Activated T-helper 1 cell treated with anti-CD3 and anti-CD28 coated beads, Interleukin-12 subunit alpha, Interleukin-12 subunit beta, Interleukin-2, Interleukin-4 antibody, amounts not matched to agents 30 ng/mL and 10 ng/mL and 1 ng/mL, durations not matched to agents 14 hours and 24 hours and 36 hours (primary cell): Measurements from ENCODE around the gene LINGO4. TPM values are rescaled to one million over a fixed set of nuclear protein-coding genes. Genes with fewer than 3 reads are reported as not detected.

Source experiments
- DNase-seq: peaks from one replicate; pipeline ENCODE4 v3.0.0; 2021; ENCODE audit warnings: low spot score
- H3K27ac Mint-ChIP-seq: one replicate; pipeline ENCODE4 v1.8.0; 2021; ENCODE audit warnings: mild to moderate bottlenecking, mixed read lengths
- H3K27me3 Mint-ChIP-seq: one replicate; pipeline ENCODE4 v1.8.0; 2022; ENCODE audit warnings: mild to moderate bottlenecking, moderate library complexity, mixed read lengths; ENCODE audit not compliant: insufficient read depth
- H3K36me3 Mint-ChIP-seq: one replicate; pipeline ENCODE4 v1.8.0; 2021; ENCODE audit warnings: low read depth, mixed read lengths
- H3K4me1 Mint-ChIP-seq: one replicate; pipeline ENCODE4 v1.8.0; 2021; ENCODE audit warnings: low read depth, mixed read lengths
- H3K4me3 Mint-ChIP-seq: one replicate; pipeline ENCODE4 v1.8.0; 2021; ENCODE audit warnings: mild to moderate bottlenecking, moderate library complexity, mixed read lengths
- H3K9me3 Mint-ChIP-seq: one replicate; pipeline ENCODE4 v1.8.0; 2021; ENCODE audit warnings: mixed read lengths
- intact Hi-C: fragments of 100-400 bp; cut with micrococcal nuclease; formaldehyde crosslinking; loops from one replicate; pipeline ENCODE4 v1.15.1; 2024
- total RNA-seq: library from RNA; stranded (reverse); gene quantifications from 2 replicates; pipeline ENCODE4 v1.2.3, GENCODE V29; 2022

Gene LINGO4
- total RNA-seq, 1 donor from 2014 or later: 0.10 TPM

DNA sequence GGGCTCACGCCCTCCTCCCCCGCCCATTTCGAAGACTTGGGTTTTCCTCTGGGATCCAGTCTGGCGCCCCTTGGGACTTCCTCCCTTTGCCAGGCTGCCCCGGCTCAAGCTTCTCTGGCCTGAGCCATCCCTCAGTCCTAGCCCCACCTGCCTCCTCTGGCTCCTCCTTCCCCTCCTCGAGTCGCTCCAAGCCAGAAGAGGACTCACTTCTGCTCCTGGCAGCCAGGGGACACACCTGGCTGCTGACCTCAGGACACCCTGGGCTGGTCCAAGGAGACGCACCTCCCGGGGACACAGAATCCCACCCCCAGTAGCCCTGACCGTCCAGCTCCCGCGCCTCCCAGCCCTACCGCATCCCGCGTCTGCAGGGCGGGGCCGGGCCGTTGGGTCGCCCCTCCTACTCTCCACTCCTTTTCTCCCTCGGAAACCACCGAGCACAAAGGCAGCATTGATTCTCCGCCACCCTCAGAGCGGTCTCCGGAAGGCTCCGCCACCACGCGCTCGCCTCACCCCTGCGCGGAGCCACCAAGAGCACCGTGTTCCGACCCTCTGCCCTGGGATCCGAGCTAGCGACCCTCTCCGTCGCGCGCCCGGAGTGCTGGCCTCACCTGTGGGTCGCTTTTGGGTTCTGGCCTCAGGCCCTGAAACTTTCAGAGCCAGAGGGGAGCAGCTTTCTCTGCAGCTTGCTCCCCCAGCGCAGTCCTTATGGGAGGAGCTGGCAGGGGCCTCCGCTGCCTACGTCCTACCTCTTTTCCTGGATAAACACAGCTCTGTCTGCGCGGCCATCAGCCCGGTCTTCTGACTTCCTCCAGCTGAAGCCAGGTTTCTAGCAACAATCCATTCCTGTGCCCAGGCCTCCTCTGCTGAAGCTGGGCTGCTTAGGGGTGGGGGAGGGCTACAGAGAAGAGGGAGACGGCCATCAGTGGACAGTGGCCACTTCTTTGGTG, 34.5 kb upstream of the LINGO4 start, which contains the start of gene C2CD4D:
TSS of gene C2CD4D (minus strand) at position 364 of the 947 bp plus-strand sequence. CDS start 831 bp downstream, outside the sequence.
- intact Hi-C loops: loop anchor here (5.0 kb wide), 3 partner anchors 117 to 492 kb away; partner anchors contain the start of genes POGZ, RFX5 and RIIAD1
- H3K27me3 Mint-ChIP-seq: peaks cover 6% of the 10 kb centered on the region
- peak; percentile 73 for DNase-seq
- peak within 1 kb of the TSS; percentile 78 for H3K27ac Mint-ChIP-seq
- H3K9me3 Mint-ChIP-seq: no peaks in the 10 kb centered on the region
- peaks cover 55% of the 10 kb centered on the region for H3K4me1 Mint-ChIP-seq
- peak within 1 kb of the TSS; percentile 90 for H3K4me3 Mint-ChIP-seq
- H3K36me3 Mint-ChIP-seq: peaks cover 16% of the 10 kb centered on the region

- no peak for DNase-seq
- no peaks in the 10 kb centered on the region for H3K9me3 Mint-ChIP-seq
- H3K36me3 Mint-ChIP-seq: peaks cover 11% of the 10 kb centered on the region
- H3K4me1 Mint-ChIP-seq: peaks cover 54% of the 10 kb centered on the region
- intact Hi-C loops: loop anchor here (5.0 kb wide), 3 partner anchors 117 to 492 kb away; partner anchors contain the start of genes POGZ, RFX5 and RIIAD1
- H3K4me3 Mint-ChIP-seq: peak overlapping the region; percentile 90
- peaks cover 5% of the 10 kb centered on the region for H3K27me3 Mint-ChIP-seq
- H3K27ac Mint-ChIP-seq: peak overlapping the region; percentile 78
Observed at GRCh38 chr1:151839082-151839412, 33.8 kb upstream of the LINGO4 start.

DNA sequence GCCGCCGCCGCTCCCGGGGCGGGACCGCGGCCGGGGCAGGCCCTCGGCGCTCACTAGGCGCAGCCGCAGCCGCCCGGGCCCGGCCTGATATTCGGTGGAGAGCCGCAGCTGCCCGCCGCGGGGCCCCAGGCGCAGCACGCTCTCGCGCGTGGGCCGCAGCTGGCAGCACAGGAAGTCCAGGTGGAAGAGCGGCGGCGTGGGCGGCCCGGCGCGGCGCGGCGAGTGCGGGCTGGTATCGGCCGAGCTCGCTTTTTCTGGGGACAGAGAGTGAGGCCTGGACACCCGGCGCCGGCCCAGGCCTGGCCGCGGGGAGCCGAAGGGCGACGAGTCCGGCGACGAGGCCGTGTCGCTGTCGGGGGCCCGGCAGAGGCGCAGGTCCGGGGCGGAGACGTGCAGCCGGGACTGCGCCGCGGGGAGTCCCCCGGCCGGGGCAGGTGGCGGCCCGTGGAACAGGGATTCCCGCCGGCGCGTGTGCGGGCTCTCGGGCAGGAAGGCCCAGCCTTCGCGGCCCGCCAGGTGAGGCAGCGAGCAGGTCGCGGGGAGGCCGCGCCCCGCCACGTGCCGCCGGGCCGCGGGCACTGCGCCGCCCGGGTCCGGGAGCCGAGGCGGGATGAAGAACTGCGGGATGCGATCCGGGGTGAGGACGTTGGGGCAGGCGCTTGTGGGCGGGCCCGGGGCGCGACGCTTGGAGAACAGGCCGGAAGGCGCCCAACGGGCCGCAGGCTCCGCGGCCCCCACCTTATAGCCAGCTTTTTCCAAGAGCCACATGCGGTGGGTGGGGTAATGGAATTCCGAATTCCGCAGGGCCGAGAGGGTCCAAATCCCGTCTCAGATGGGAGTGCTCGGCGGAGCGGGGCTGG, 33.2 kb upstream of the LINGO4 start:
- H3K27ac Mint-ChIP-seq: peak overlapping the region; percentile 78
- H3K4me1 Mint-ChIP-seq: peaks cover 60% of the 10 kb centered on the region
- intact Hi-C loops: loop anchor here (1.0 to 5.0 kb wide), 4 partner anchors 116 to 491 kb away; partner anchors contain the start of genes POGZ, RFX5, RIIAD1 and TUFT1
- H3K27me3 Mint-ChIP-seq: peaks cover 5% of the 10 kb centered on the region
- DNase-seq: no peak
- no peaks in the 10 kb centered on the region for H3K9me3 Mint-ChIP-seq
- H3K36me3 Mint-ChIP-seq: peaks cover 11% of the 10 kb centered on the region
- peak overlapping the region; percentile 90 for H3K4me3 Mint-ChIP-seq

DNA sequence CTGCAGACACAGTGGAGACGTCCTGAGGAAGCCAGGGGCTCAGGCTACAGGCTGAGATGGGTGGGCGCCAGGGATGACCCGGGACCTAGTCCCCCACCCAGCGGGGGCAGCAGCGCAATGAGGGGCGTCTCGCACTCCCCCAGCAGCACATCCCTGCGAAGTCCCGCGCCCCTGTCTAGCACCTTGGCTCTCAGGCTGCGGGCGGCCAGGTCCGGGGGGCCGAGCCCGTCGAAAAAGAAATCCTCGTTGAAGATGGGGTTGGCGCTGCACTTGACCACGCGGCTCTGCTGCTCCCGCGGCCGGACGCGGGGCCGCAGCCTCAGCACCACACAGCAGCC, 32.6 kb upstream of the LINGO4 start:
- Mint-ChIP-seq H3K27me3 (peaks cover 5% of the 10 kb centered on the region), H3K9me3 (no peaks in the 10 kb centered on the region), H3K4me3 (peak overlapping the region; percentile 83), H3K36me3 (peaks cover 11% of the 10 kb centered on the region), H3K4me1 (peaks cover 66% of the 10 kb centered on the region), H3K27ac (peak overlapping the region; percentile 92)
- no peak for DNase-seq
- intact Hi-C loops: loop anchor here (1.0 to 5.0 kb wide), 4 partner anchors 116 to 491 kb away; partner anchors contain the start of genes POGZ, RFX5, RIIAD1 and TUFT1

GRCh38 chr1:151837197-151837596, 32.0 kb upstream of the LINGO4 start:
- peak overlapping the region; percentile 92 for H3K27ac Mint-ChIP-seq
- DNase-seq: no peak
- H3K4me1 Mint-ChIP-seq: peaks cover 73% of the 10 kb centered on the region
- peaks cover 5% of the 10 kb centered on the region for H3K27me3 Mint-ChIP-seq
- H3K4me3 Mint-ChIP-seq: peak overlapping the region; percentile 83
- H3K36me3 Mint-ChIP-seq: peaks cover 11% of the 10 kb centered on the region
- H3K9me3 Mint-ChIP-seq: no peaks in the 10 kb centered on the region
- intact Hi-C loops: loop anchor here (5.0 kb wide), 3 partner anchors 115 to 490 kb away; partner anchors contain the start of genes POGZ, RFX5 and RIIAD1

DNA sequence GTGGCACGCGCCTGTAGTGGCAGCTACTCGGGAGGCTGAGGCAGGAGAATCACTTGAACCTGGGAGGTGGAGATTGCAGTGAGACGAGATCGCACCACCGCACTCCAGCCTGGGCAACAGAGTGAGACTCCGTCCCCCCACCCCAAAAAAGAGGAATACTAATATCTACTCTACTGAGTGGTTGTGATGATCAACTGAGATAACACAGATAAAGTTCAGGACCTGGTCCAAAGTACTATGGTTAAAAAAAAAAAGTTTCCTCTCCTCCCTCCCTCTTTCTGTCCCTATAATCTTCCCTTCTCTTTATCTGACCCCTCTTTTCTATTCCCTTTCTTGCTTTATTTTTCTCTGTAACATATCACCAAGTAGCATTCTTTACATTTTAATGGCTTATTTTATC, 30.4 kb upstream of the LINGO4 start:
- Mint-ChIP-seq H3K27ac (no peak overlapping the region), H3K36me3 (no peaks in the 10 kb centered on the region), H3K4me1 (peaks cover 70% of the 10 kb centered on the region), H3K9me3 (no peaks in the 10 kb centered on the region), H3K27me3 (peaks cover 3% of the 10 kb centered on the region), H3K4me3 (no peak overlapping the region)
- intact Hi-C loops: loop anchor here (5.0 kb wide), 3 partner anchors 113 to 488 kb away; partner anchors contain the start of genes POGZ, RFX5 and RIIAD1
- DNase-seq: no peak

- intact Hi-C loops: no loop called here
- Mint-ChIP-seq H3K36me3 (no peaks in the 10 kb centered on the region), H3K27ac (no peak overlapping the region), H3K4me1 (peaks cover 70% of the 10 kb centered on the region), H3K9me3 (no peaks in the 10 kb centered on the region), H3K4me3 (no peak overlapping the region), H3K27me3 (peaks cover 3% of the 10 kb centered on the region)
- no peak for DNase-seq
Observed at GRCh38 chr1:151834239-151834638, 29.0 kb upstream of the LINGO4 start.

GRCh38 chr1:151833172-151833900, 28.1 kb upstream of the LINGO4 start:
- Mint-ChIP-seq H3K27ac (peak overlapping the region; percentile 46), H3K9me3 (no peaks in the 10 kb centered on the region), H3K4me3 (no peak overlapping the region), H3K36me3 (no peaks in the 10 kb centered on the region), H3K27me3 (peaks cover 3% of the 10 kb centered on the region), H3K4me1 (peaks cover 75% of the 10 kb centered on the region)
- intact Hi-C loops: no loop called here
- no peak for DNase-seq

DNA sequence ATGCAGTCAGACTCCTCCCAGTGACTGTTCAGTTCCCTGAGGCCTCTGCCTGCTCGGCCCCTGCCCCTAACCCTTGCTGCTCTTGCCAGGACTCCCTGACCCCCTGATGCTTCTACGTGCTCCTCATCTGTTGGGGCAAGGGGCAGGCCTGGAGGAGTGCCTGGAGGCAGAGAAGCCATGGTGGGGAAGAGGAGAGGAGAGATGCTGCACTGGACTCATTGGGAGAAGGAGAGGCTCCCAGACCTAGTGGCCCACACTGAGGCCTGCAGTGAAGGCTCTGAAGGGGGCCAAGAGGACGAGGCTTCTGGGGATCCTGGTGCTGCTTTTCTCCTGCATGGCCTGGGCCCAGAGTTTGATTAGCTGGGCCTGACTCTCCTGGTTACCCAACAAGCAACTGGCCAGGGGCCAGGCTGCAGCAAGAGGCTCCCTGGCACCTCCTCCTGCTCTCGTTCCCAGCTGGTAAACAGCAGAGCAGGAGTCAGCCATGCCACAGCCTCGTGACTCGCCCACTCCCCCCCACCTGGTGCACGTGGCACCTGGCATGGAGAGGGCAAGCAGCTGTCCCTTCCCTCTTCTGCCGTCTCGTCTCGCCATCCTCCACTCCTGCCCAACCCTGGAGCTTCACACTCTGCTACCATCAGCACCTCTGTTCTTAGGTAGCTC, 27.2 kb upstream of the LINGO4 start:
- Mint-ChIP-seq H3K4me1 (peaks cover 80% of the 10 kb centered on the region), H3K27me3 (peaks cover under 1% of the 10 kb centered on the region), H3K4me3 (no peak overlapping the region), H3K9me3 (no peaks in the 10 kb centered on the region), H3K27ac (no peak overlapping the region), H3K36me3 (no peaks in the 10 kb centered on the region)
- no peak for DNase-seq
- intact Hi-C loops: no loop called here

- intact Hi-C loops: loop anchor here (1.0 kb wide), 1 partner anchor 215 kb away; no protein-coding TSS in a partner anchor
- H3K4me3 Mint-ChIP-seq: peak within 1 kb of the TSS; percentile 24
- no peak for DNase-seq
Observed at GRCh38 chr1:151831605-151832004, 26.4 kb upstream of the LINGO4 start, which contains the start of gene RORC. Gene RORC (minus strand): TSS chr1:151831802. CDS start chr1:151831764, 38 bp downstream.

GRCh38 chr1:151831256-151831591, 26.0 kb upstream of the LINGO4 start:
- Mint-ChIP-seq H3K27ac (peak overlapping the region; percentile 34), H3K4me1 (peaks cover 71% of the 10 kb centered on the region), H3K4me3 (no peak overlapping the region), H3K36me3 (no peaks in the 10 kb centered on the region), H3K9me3 (no peaks in the 10 kb centered on the region), H3K27me3 (no peaks in the 10 kb centered on the region)
- DNase-seq: no peak
- intact Hi-C loops: loop anchor here (1.0 kb wide), 1 partner anchor 215 kb away; no protein-coding TSS in a partner anchor

More at GRCh38 chr1:151831605-151832004, 26.4 kb upstream of the LINGO4 start, which contains the start of gene RORC:
- H3K36me3 Mint-ChIP-seq: no peaks in the 10 kb centered on the region
- H3K4me1 Mint-ChIP-seq: peaks cover 72% of the 10 kb centered on the region
- H3K27me3 Mint-ChIP-seq: no peaks in the 10 kb centered on the region
- no peaks in the 10 kb centered on the region for H3K9me3 Mint-ChIP-seq
- H3K27ac Mint-ChIP-seq: peak within 1 kb of the TSS; percentile 36
